GM21381 (cell line): ENCODE measurements around the gene COG5.

Experiments used
- ATAC-seq: cut with Tn5 transposase; IDR thresholded peaks from one replicate; pipeline ENCODE4 v1.9.1; 2021; ENCODE audit warnings: mild to moderate bottlenecking, moderate library complexity; ENCODE audit not compliant: unreplicated experiment

Gene COG5

GRCh38 chr7:107563775-107564552 is at the start of gene COG5, which contains the start of gene DUS4L:
TSS of gene COG5 (minus strand) at chr7:107563920. CDS start at chr7:107563896, 24 bp downstream.
TSS of gene DUS4L (plus strand) at chr7:107563971. CDS start at chr7:107567071, 3,100 bp downstream.
- peak; percentile 97 for ATAC-seq

DNA sequence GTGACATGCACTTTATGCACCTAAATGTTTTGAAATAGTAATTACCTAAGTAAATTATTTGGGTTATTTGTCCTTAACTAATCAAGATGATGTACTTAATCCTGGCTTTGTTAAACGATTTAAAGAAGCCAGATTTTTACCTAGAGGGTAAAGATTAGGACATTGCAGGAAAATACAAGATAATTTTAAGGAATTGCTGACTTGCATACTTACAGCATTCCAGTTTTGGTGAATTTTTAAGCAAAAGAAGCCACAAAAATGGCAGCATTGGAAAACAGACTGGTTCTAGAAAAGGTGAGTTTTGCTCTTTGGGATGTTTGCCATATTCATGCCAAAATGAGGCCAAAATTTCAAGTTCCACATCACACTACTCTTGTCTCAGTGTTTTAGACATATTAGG is 49.7 kb upstream of the COG5 start:
- ATAC-seq: no peak

DNA sequence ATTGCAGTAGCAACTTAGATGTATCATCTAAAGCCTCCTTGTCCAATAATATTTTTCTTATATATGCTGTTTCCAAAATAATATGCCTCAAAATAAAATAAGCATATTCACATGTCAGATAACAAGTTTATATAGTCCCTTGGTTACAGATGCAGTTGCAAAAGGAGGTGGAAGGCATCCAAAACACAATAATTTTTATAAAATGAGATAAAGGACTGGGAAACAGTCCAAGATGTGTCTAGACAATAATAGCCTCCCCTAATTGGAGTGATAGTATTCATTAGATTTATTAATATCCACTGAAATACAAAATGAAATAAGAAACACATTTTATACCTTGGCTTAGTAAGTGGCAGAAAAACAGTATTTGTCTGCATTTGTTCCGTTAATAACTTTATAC is 46.6 kb upstream of the COG5 start:
- ATAC-seq: no peak

DNA sequence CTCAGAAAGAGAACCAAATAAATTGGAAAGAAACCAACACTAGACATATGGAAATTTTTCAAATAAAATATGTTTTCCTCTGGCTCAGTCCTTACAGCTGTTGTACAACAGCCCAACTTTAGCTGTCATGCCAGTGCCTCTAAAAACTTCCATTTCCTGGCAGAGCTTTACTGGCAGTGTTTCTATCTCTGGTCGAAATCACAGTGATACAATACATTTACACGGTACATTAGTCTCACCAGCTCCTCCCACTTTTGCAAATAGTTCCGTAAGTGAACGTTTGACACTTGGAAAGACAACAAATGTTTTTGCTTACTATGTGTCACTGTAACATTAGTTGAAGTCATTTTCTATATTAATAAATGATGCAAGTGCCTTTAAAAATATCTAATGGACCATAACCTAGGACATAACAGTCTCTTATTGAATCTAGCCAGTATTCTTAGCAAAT is 46.1 kb upstream of the COG5 start:
- ATAC-seq: no peak

- no peak for ATAC-seq
These were observed 42.6 kb upstream of the COG5 start for GRCh38 chr7:107606303-107606702.

DNA sequence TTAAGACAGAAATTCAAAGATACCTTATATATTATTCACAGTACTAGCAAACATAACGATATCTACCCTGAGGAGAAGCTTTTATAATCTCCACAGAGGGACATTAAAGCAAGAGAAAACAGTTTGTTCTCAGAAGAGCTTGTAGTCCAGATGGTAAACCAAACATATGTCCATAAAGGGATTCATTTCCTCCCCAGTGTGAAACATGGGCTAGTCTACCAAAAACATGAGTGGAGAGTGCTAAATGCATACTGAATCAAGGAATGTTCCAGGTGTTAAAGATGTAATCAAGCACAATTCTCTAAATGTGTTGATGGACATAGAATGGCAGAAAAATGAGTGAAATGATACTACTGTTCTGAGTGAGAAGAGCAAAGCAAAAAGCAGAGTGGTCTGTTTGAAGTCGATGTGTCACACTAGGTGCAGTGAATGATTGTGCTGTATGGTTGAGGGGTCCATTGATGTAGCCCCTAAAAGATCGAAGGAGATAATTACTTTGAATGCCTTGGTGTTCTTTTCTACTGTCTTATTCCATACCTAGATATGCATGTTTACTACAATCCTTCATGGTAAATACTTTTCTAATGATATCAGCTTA is 41.6 kb upstream of the COG5 start:
- no peak for ATAC-seq

DNA sequence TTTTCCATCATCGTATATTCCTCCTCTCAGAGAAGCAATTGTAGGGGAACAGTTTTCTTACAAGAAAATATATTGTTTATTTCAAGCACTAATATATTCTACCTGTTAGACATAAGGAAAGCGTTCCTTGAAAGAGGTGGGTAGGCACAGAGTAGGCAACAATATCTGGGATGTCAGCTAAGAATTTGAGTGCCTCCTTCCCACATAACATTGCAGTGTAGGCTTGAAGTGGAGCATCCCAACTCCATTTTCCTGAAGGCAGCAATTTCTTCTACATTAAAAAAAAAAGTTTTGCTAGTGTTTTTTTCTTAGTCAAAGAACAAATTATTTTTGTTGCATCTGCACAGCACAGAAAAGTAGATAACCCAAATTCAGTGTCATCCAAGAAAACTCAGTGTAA is 37.1 kb upstream of the COG5 start:
- ATAC-seq: no peak

GRCh38 chr7:107599262-107599661 is 35.5 kb upstream of the COG5 start:
- ATAC-seq: no peak

DNA sequence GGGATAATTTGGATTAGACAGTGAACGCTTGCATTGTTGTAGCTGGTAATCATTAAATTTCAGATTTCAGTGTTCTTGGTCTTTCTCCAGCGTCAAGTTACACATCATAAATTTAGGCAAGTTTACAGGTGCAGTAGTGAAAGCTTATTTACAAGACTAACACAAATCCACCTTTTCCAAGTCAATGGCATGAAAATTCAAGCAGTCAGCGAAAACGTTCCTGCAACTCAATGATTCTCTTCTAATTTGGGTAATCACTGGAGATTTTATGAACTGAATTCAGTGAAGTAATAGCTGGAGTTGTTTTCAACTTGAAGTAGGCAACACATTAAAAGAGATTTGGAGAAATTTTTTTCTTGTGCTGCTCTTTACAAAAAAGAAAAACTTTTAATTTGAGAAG is 34.2 kb upstream of the COG5 start:
- ATAC-seq: no peak

DNA sequence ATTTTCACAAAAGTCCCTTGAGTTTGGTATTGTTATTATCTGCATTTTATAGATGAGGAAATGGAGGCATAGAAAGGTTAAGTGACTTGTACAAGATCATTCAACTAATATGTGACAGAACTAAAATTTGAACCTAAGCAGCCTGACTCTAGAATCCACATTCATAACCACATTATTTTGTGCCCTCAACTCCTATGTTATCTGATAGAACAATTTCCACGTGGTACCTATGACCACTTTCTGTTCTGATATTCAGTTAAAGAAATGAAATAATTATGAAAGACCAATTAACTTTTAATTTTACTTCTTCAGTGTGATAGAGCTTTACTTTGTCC is 33.8 kb upstream of the COG5 start:
- ATAC-seq: no peak

DNA sequence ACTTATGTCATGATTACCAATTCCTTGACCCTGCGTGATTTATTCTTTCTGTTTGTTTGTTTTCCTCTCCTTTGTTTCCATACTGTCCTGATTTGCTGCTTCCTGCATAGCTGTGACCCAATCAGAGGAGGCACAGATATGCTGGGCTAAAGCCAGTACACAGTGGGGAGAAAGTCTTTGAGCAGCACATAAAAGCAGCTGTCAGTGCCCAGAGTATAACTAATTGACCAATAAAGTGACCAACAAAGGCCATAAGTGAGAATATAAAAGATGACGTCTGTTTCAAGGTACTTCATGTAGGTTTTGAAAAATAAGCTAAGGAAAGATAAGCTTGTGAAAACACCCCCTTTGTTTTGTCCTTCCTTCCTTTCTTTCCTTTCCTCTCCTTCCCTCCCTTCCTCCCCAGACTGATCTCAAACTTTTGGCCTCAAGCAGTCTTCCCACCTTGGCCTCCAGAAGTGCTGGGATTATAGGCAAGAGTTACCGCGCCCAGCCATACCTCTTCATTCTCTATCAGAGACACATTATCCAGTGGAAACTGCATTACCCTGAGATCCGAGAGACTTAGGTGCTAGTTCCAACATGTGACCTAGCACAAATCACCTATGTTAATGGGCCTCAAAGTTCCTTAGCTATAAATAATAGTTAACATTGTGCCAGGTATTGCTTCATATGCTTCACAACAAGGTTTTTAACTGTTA is 33.3 kb upstream of the COG5 start:
- no peak for ATAC-seq

DNA sequence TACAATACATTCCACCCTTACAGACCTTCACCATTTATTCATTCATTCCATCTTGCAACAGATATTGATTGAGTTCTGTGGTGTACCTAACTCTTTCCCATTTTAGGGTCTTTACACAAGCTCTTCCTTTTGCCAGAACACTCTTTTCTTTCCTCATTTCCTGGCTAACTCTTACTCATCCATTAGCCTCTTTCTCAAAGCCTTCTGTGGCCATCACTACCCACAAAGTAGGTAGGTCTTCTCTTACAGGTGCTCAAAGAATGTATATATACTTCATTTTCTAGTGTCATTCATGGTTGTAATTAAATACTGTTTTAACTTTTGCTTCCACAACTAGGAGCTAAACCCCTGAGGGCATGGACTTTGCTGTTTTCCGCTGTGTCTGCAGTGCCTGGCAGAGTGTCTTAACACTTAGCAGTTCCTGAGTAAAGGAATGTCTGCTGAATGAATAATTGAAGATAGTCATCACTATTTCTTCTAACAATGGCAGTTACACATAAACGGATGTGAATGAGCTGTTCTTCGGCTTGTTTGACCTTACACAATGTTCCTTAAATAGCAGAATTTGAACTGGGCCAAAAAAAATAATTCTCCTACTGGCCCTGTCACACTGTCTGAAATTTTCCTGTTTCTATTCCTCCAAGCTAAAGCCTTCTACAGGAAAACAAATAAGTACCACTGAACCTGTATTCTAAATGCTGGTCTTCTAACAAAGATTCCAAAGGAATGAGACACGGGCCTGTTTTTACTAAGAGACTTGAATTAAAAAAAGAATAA is 31.4 kb upstream of the COG5 start:
- no peak for ATAC-seq

DNA sequence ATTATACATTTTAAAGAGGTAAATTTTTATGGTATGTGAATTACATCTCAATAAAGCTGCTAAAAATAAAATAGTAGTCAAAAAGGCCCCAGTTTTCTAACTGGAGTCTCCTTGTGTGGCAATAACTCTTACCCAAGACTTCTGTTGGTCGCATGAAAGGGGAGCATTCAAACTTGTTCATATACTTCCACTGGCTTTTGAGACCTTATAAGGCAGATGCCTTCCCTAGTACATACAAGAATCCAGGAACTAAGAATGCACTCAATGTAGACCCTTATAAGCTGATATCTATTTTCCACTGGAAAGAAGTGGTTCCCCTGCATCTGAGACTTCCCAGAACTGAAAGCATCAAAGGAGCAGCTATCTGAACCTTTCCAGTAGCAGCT is 29.3 kb upstream of the COG5 start:
- ATAC-seq: no peak

GRCh38 chr7:107592361-107593024 is 28.8 kb upstream of the COG5 start:
- no peak for ATAC-seq

GRCh38 chr7:107591421-107591820 is 27.7 kb upstream of the COG5 start:
- no peak for ATAC-seq

GRCh38 chr7:107588529-107589130 is 24.9 kb upstream of the COG5 start:
- no peak for ATAC-seq

DNA sequence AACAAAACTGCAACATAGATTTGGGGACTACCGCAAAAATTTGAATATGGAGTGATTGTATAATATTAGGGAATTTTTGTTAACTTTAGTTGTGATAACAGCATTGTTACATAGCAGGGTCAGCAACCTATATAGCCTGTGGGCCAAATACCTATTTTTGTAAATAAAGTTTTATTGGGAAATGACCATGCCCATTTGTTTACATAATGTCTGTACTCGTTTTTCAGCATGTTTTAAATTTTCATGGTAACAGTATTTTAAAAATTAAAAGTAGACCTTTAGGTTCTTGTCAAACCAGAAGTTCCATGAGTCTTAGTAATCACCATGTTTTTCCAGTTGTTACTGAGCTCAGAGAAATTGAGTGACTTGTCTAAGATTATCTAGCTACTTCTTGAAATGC is 21.0 kb upstream of the COG5 start:
- no peak for ATAC-seq

GRCh38 chr7:107582875-107583274 is 19.2 kb upstream of the COG5 start:
- no peak for ATAC-seq

GRCh38 chr7:107581387-107582013 is 17.8 kb upstream of the COG5 start:
- no peak for ATAC-seq
